H9 (cell line): ENCODE results near the gene PNKP. TPM values are rescaled to one million over a fixed set of nuclear protein-coding genes. Genes with fewer than 3 reads are reported as not detected.

Experiments
- DNase-seq: peaks from one replicate; pipeline ENCODE4 v3.0.0-alpha.2; 2017
- H2AFZ ChIP-seq: one replicate; pipeline ENCODE4 v1.6.1; 2013; ENCODE audit warnings: mild to moderate bottlenecking, low read length, control low read depth, moderate library complexity
- H2AK5ac ChIP-seq: 2 replicates; pipeline ENCODE4 v1.6.1; 2013; ENCODE audit warnings: low read length, control low read depth, mixed read lengths; ENCODE audit not compliant: insufficient read length
- H2BK120ac ChIP-seq: one replicate; pipeline ENCODE4 v1.6.1; 2013; ENCODE audit warnings: low read depth, mild to moderate bottlenecking, low read length, control low read depth, inconsistent platforms; ENCODE audit not compliant: poor library complexity, severe bottlenecking
- H2BK12ac ChIP-seq: 2 replicates; pipeline ENCODE4 v1.6.1; 2013; ENCODE audit warnings: low read length, control low read depth, mixed read lengths, low read depth; ENCODE audit not compliant: insufficient read length
- H2BK15ac ChIP-seq: 2 replicates; pipeline ENCODE4 v1.6.1; 2013; ENCODE audit warnings: low read depth, low read length, control low read depth
- H2BK20ac ChIP-seq: one replicate; pipeline ENCODE4 v1.6.1; 2013; ENCODE audit warnings: low read depth, mild to moderate bottlenecking, low read length, control low read depth, inconsistent platforms; ENCODE audit not compliant: poor library complexity, severe bottlenecking
- H2BK5ac ChIP-seq: 2 replicates; pipeline ENCODE4 v1.6.1; 2013; ENCODE audit warnings: low read length, control low read depth, mixed read lengths; ENCODE audit not compliant: insufficient read length
- H3K14ac ChIP-seq: 2 replicates; pipeline ENCODE4 v1.6.1; 2013; ENCODE audit warnings: low read length, control low read depth; ENCODE audit not compliant: insufficient read depth
- H3K18ac ChIP-seq: 2 replicates; pipeline ENCODE4 v1.6.1; 2013; ENCODE audit warnings: low read depth, mild to moderate bottlenecking, mixed read lengths, low read length, control low read depth; ENCODE audit not compliant: insufficient read length
- H3K23ac ChIP-seq: 2 replicates; pipeline ENCODE4 v1.6.1; 2013; ENCODE audit warnings: low read length, control low read depth, mixed read lengths, low read depth; ENCODE audit not compliant: insufficient read length
- H3K23me2 ChIP-seq: 2 replicates; pipeline ENCODE4 v1.6.1; 2013; ENCODE audit warnings: low read depth, mild to moderate bottlenecking, mixed read lengths, low read length, control low read depth; ENCODE audit not compliant: insufficient read length, poor library complexity, severe bottlenecking
- H3K27ac ChIP-seq: 2 replicates; pipeline ENCODE4 v1.5.1; 2013; ENCODE audit warnings: low read length, control low read depth, mixed read lengths, low read depth; ENCODE audit not compliant: insufficient read length
- H3K27me3 ChIP-seq: 2 replicates; pipeline ENCODE4 v1.6.1; 2013; ENCODE audit warnings: low read length, control low read depth, inconsistent platforms; ENCODE audit not compliant: insufficient read depth
- H3K4ac ChIP-seq: 2 replicates; pipeline ENCODE4 v1.6.1; 2013; ENCODE audit warnings: low read depth, mild to moderate bottlenecking, control low read depth, inconsistent platforms, low read length, moderate library complexity
- H3K4me1 ChIP-seq: 2 replicates; pipeline ENCODE4 v1.6.1; 2013; ENCODE audit warnings: low read length, control low read depth, inconsistent platforms; ENCODE audit not compliant: insufficient read depth
- H3K4me2 ChIP-seq: 2 replicates; pipeline ENCODE4 v1.6.1; 2013; ENCODE audit warnings: low read length, control low read depth, mixed read lengths; ENCODE audit not compliant: insufficient read length, insufficient read depth
- H3K56ac ChIP-seq: 2 replicates; pipeline ENCODE4 v1.6.1; 2013; ENCODE audit warnings: low read depth, mild to moderate bottlenecking, mixed read lengths, low read length, control low read depth; ENCODE audit not compliant: insufficient read length
- H3K79me1 ChIP-seq: 2 replicates; pipeline ENCODE4 v1.6.1; 2013; ENCODE audit warnings: low read depth, mild to moderate bottlenecking, moderate library complexity, low read length, control low read depth, inconsistent platforms; ENCODE audit not compliant: insufficient read depth, poor library complexity, severe bottlenecking
- H3K79me2 ChIP-seq: 2 replicates; pipeline ENCODE4 v1.6.1; 2013; ENCODE audit warnings: low read length, control low read depth, inconsistent platforms; ENCODE audit not compliant: insufficient read depth
- H3K9ac ChIP-seq: 2 replicates; pipeline ENCODE4 v1.6.1; 2013; ENCODE audit warnings: low read length, control low read depth, mixed read lengths; ENCODE audit not compliant: insufficient read length; ENCODE audit errors: extremely low read depth
- H3K9me3 ChIP-seq: one replicate; pipeline ENCODE4 v1.6.1; 2013; ENCODE audit warnings: low read depth, low read length, inconsistent platforms; ENCODE audit not compliant: control insufficient read depth
- H3T11ph ChIP-seq: one replicate; pipeline ENCODE4 v1.6.1; 2013; ENCODE audit warnings: mild to moderate bottlenecking, low read length, control low read depth, inconsistent platforms
- H4K20me1 ChIP-seq: one replicate; pipeline ENCODE4 v1.6.1; 2013; ENCODE audit not compliant: control insufficient read depth, insufficient read length, insufficient read depth
- H4K5ac ChIP-seq: 2 replicates; pipeline ENCODE4 v1.6.1; 2013; ENCODE audit warnings: low read depth, mild to moderate bottlenecking, mixed read lengths, low read length, control low read depth; ENCODE audit not compliant: insufficient read length
- H4K8ac ChIP-seq: replicated peaks from 2 replicates; pipeline ENCODE4 v1.6.1; 2013; ENCODE audit warnings: low read length, control low read depth, mixed read lengths, low read depth; ENCODE audit not compliant: insufficient read length
- H4K91ac ChIP-seq: 2 replicates; pipeline ENCODE4 v1.6.1; 2013; ENCODE audit warnings: low read depth, mild to moderate bottlenecking, moderate library complexity, mixed read lengths, low read length, control low read depth; ENCODE audit not compliant: insufficient read length
- H3K27ac Mint-ChIP-seq, 3 experiments: 2 replicates in 2 of 3; 3 replicates in 1 of 3; pipeline ENCODE4 v1.8.0; 2020 to 2021; ENCODE audit warnings: mixed read lengths in 3 of 3, mild to moderate bottlenecking in 1 of 3, moderate library complexity in 1 of 3
- H3K27me3 Mint-ChIP-seq: 2 replicates; pipeline ENCODE4 v1.8.0; 2021; ENCODE audit warnings: low read depth, mild to moderate bottlenecking, moderate library complexity, mixed read lengths
- H3K36me3 Mint-ChIP-seq, 3 experiments: 2 replicates in 2 of 3; 3 replicates in 1 of 3; pipeline ENCODE4 v1.8.0; 2020 to 2021; ENCODE audit warnings: low read depth in 3 of 3, mixed read lengths in 3 of 3; ENCODE audit not compliant: insufficient read depth in 1 of 3
- H3K4me1 Mint-ChIP-seq, 2 experiments: 2 replicates each; pipeline ENCODE4 v1.8.0; 2020; ENCODE audit warnings: mixed read lengths in 2 of 2
- H3K4me3 Mint-ChIP-seq, 2 experiments: 2 replicates in 1 of 2; 3 replicates in 1 of 2; pipeline ENCODE4 v1.8.0; 2020 to 2021; ENCODE audit warnings: mild to moderate bottlenecking in 2 of 2, mixed read lengths in 2 of 2, moderate library complexity in 1 of 2
- H3K9me3 Mint-ChIP-seq, 2 experiments: 2 replicates in 1 of 2; 3 replicates in 1 of 2; pipeline ENCODE4 v1.8.0; 2020; ENCODE audit warnings: mild to moderate bottlenecking in 2 of 2, mixed read lengths in 2 of 2, moderate library complexity in 1 of 2
- CTCF ChIP-seq: fragments of 200-600 bp; sonication (generic); conservative IDR thresholded peaks from 3 replicates; pipeline ENCODE4 v1.8.0; 2021; ENCODE audit warnings: antibody characterized with exemption, mild to moderate bottlenecking
- WGBS: extraction: QIAGEN DNeasy Blood & Tissue Kit; methylation state at CpG from one replicate; pipeline ENCODE4 v1.1.7; 2013; ENCODE audit warnings: missing lambda C conversion rate, low lambda C conversion rate, mixed read lengths; ENCODE audit not compliant: insufficient read length; ENCODE audit errors: extremely low coverage; 5-methylcytosine and 5-hydroxymethylcytosine counted together
- total RNA-seq: library from RNA; stranded (reverse); gene quantifications from 2 replicates; pipeline ENCODE4 v1.2.1, GENCODE V29; 2021

The PNKP gene
- total RNA-seq, 1 experiment from 2014 or later, result 157 TPM

DNA sequence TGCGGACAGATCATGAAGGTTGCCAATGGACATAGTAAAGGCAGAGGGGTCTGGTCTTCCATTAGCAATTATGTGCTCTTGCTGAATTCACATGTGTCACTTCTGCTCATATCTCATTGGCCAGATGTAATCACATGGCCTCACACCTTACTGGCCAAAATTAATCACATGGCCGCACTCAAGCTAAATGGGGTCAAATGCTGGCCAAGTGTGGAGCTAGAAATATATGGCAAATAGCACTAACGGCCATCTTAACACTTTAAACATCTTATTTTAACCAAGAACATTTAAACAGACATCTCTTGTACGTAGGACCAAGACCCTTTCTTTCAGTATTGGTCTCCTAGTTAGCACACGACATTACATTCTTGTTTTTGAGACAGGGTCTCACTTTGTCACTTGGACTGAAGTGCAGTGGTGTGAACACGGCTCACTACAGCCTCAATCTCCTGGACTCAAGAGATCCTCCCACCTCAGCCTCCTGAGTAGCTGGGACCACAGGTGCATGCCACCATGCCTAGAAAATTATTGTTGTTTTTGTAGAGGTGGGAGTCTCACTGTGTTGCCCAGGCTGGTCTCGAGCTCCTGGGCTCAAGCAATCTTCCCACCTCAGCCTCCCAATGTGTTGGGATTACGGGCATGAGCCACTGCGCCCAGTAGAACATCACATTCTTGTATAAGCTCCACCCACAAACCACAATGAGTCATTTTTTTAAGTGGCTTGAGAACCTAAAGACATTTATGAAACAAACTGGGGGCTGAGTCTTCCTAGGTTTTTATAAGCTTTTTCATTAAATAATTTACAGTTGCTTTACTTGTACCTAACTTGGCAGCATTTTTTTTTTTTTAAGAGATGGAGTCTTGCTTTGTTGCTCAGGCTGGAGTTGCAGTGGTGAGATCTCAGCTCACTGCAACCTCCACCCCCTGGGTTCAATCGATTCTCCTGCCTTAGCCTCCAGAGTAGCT lies 19.4 kb downstream of the PNKP start:
- H3K36me3 Mint-ChIP-seq, result peaks cover 24 to 29% (median 25%) of the 10 kb centered on the region in 3 experiments
- H3K27ac ChIP-seq, result no peak overlapping the region
- no peak overlapping the region for H3K4ac ChIP-seq
- H2AFZ ChIP-seq, result no peak overlapping the region
- no peaks in the 10 kb centered on the region for H3K9me3 ChIP-seq
- peaks cover 10% of the 10 kb centered on the region for H3K23me2 ChIP-seq
- H3K23ac ChIP-seq, result no peak overlapping the region
- no peak overlapping the region for H4K8ac ChIP-seq
- H2BK120ac ChIP-seq, result no peak overlapping the region
- H3K4me1 Mint-ChIP-seq, result peaks cover 17 to 20% of the 10 kb centered on the region in 2 experiments
- no peak overlapping the region for H4K5ac ChIP-seq
- H3K9ac ChIP-seq, result no peak overlapping the region
- no peak overlapping the region for H3K18ac ChIP-seq
- H3K9me3 Mint-ChIP-seq, result peaks cover 0 to 4% of the 10 kb centered on the region in 2 experiments; a peak in 2 of 5 replicates
- DNase-seq, result no peak
- H3K4me2 ChIP-seq, result no peak overlapping the region
- peaks cover 6% of the 10 kb centered on the region; the same call in 1 of the 2 replicates for H3K79me2 ChIP-seq
- H3K27me3 Mint-ChIP-seq, result no peaks in the 10 kb centered on the region; the same call in 1 of the 2 replicates
- H4K20me1 ChIP-seq, result peaks cover 3% of the 10 kb centered on the region
- H3K27ac Mint-ChIP-seq, result no peak overlapping the region; a peak in 1 of 7 replicates
- H3T11ph ChIP-seq, result no peak overlapping the region
- no peak overlapping the region for H2BK12ac ChIP-seq
- H2AK5ac ChIP-seq, result no peak overlapping the region
- no peak overlapping the region for H3K56ac ChIP-seq
- H3K4me3 Mint-ChIP-seq, result no peak overlapping the region; a peak in 1 of 5 replicates
- no peak overlapping the region for H4K91ac ChIP-seq
- H3K4me1 ChIP-seq, result no peaks in the 10 kb centered on the region; the same call in 1 of the 2 replicates
- H3K79me1 ChIP-seq, result peaks cover 6% of the 10 kb centered on the region
- WGBS, result no CpG with 5 or more reads among the region's 10 CpGs
- no peak for TF ChIP-seq CTCF
- H3K14ac ChIP-seq, result no peak overlapping the region
- no peaks in the 10 kb centered on the region for H3K27me3 ChIP-seq
- no peak overlapping the region for H2BK5ac ChIP-seq
- no peak overlapping the region for H2BK15ac ChIP-seq
- no peak overlapping the region for H2BK20ac ChIP-seq
